GM12878 (cell line): Measurements from ENCODE around the gene BRD3. TPM values are rescaled to one million over a fixed set of nuclear protein-coding genes. Genes with fewer than 3 reads are reported as not detected.

Experiments
- ATAC-seq: fragments of 200-7000 bp; cut with Tn5 transposase; 3 replicates; pipeline ENCODE4 v1.9.1; 2020; ENCODE audit warnings: mild to moderate bottlenecking, moderate library complexity
- BruUV-seq: library from RNA; stranded (reverse); fragments of 400-500 nt; replicated peaks from 2 replicates; lab custom pipeline; 2021; lab: Mats Ljungman, UMichigan
- CTCF ChIA-PET: fragments of 300-600 bp; sonication (Branson Sonifier 250); formaldehyde crosslinking; extraction: SDS; loops from one replicate; lab custom pipeline; 2021; ENCODE audit warnings: inconsistent platforms; lab: Yijun Ruan, JAX
- POLR2A ChIA-PET: fragments of 350-600 bp; formaldehyde crosslinking; extraction: SDS; loops from one replicate; lab custom pipeline; 2021; ENCODE audit warnings: inconsistent platforms; lab: Charles Lee
- RAD21 ChIA-PET: fragments of 300-600 bp; sonication (Branson Sonifier 250); formaldehyde crosslinking; loops from one replicate; lab custom pipeline; 2023; ENCODE audit warnings: antibody characterized with exemption; ENCODE audit not compliant: unreplicated experiment; lab: Charles Lee
- SMC1A ChIA-PET: fragments of 300-600 bp; sonication (Branson Sonifier 250); formaldehyde crosslinking; loops from one replicate; lab custom pipeline; 2023; ENCODE audit not compliant: unreplicated experiment, uncharacterized antibody; lab: Charles Lee
- DNase-seq: peaks from one replicate; pipeline ENCODE4 v3.0.0-alpha.2; 2011; ENCODE audit warnings: low read depth, low spot score
- FAIRE-seq: peaks from 3 replicates; lab custom pipeline; 2011; peaks lifted over from hg19 to GRCh38; lab: Jason Lieb, UNC
- H2AFZ ChIP-seq: 2 replicates; pipeline ENCODE4 v1.6.0; 2011; ENCODE audit warnings: low read depth, low read length, control low read depth; ENCODE audit not compliant: control insufficient read depth
- H3K27ac ChIP-seq: 2 replicates; pipeline ENCODE4 v1.5.1; 2011; ENCODE audit warnings: control low read depth; ENCODE audit not compliant: control insufficient read depth, insufficient read depth
- H3K27me3 ChIP-seq, 2 experiments: replicated peaks in 1 of 2; 2 replicates each; pipeline versions ENCODE4 v1.6.0 to v1.6.1; 2011; ENCODE audit warnings: low read length in 1 of 2; ENCODE audit not compliant: control insufficient read depth in 2 of 2, insufficient read depth in 2 of 2
- H3K36me3 ChIP-seq, 2 experiments: 2 replicates each; pipeline ENCODE4 v1.5.1; 2011; ENCODE audit warnings: low read length in 1 of 2; ENCODE audit not compliant: control insufficient read depth in 2 of 2, insufficient read depth in 2 of 2
- H3K4me1 ChIP-seq: 2 replicates; pipeline ENCODE4 v1.6.1; 2011; ENCODE audit warnings: mild to moderate bottlenecking, low read length, moderate library complexity, mixed read lengths; ENCODE audit not compliant: control insufficient read depth, insufficient read depth
- H3K4me2 ChIP-seq: 2 replicates; pipeline ENCODE4 v1.6.0; 2011; ENCODE audit warnings: control low read depth; ENCODE audit not compliant: control insufficient read depth, insufficient read depth
- H3K4me3 ChIP-seq: fragments of 200-600 bp; sonication (generic); 2 replicates; pipeline ENCODE4 v1.5.1; 2016
- H3K79me2 ChIP-seq: 2 replicates; pipeline ENCODE4 v1.6.0; 2011; ENCODE audit warnings: low read length; ENCODE audit not compliant: control insufficient read depth, insufficient read depth
- H3K9ac ChIP-seq: 2 replicates; pipeline ENCODE4 v1.8.0; 2011; ENCODE audit warnings: low read length, control low read depth, mixed read lengths; ENCODE audit not compliant: control insufficient read depth, insufficient read depth
- H3K9me3 ChIP-seq: replicated peaks from 3 replicates; pipeline ENCODE4 v1.5.1; 2011; ENCODE audit warnings: mild to moderate bottlenecking, low read length; ENCODE audit not compliant: control insufficient read depth, insufficient read depth
- H4K20me1 ChIP-seq: 2 replicates; pipeline ENCODE4 v1.6.0; 2011; ENCODE audit not compliant: control insufficient read depth, insufficient read depth
- ATF3 ChIP-seq: IDR thresholded peaks from 2 replicates; pipeline ENCODE4 v1.6.1; 2011; ENCODE audit warnings: low read depth, mild to moderate bottlenecking, low read length, moderate library complexity, borderline replicate concordance; ENCODE audit errors: extremely low read depth
- ATF7 ChIP-seq: fragments of 450-650 bp; IDR thresholded peaks from 2 replicates; pipeline ENCODE4 v1.6.1; 2016; ENCODE audit warnings: low read depth, mild to moderate bottlenecking
- BCL11A ChIP-seq: IDR thresholded peaks from 2 replicates; pipeline ENCODE4 v1.6.1; 2011; ENCODE audit warnings: low read depth, low read length
- CREM ChIP-seq: IDR thresholded peaks from 2 replicates; pipeline ENCODE4 v1.6.1; 2014; ENCODE audit warnings: antibody characterized with exemption, low read depth
- DPF2 ChIP-seq: fragments of 450-650 bp; IDR thresholded peaks from 2 replicates; pipeline ENCODE4 v1.6.1; 2017; ENCODE audit warnings: mild to moderate bottlenecking
- ESRRA ChIP-seq: IDR thresholded peaks from 2 replicates; pipeline ENCODE4 v1.6.1; 2012; ENCODE audit warnings: mild to moderate bottlenecking, low read length, improper control_type of control experiment
- ETV6 ChIP-seq, 2 experiments: fragments of 450-650 bp in 1 of 2; IDR thresholded peaks in 1 of 2; conservative IDR thresholded peaks in 1 of 2; 2 replicates each; pipeline ENCODE4 v1.6.1; 2014; ENCODE audit warnings: antibody characterized with exemption in 1 of 2, borderline replicate concordance in 1 of 2, low read depth in 1 of 2, mild to moderate bottlenecking in 1 of 2, moderate library complexity in 1 of 2
- HDAC2 ChIP-seq: fragments of 200-600 bp; sonication (generic); IDR thresholded peaks from 2 replicates; pipeline ENCODE4 v1.6.1; 2017
- JUNB ChIP-seq: IDR thresholded peaks from 2 replicates; pipeline ENCODE4 v1.6.1; 2016; ENCODE audit warnings: antibody characterized with exemption, mild to moderate bottlenecking
- MEF2B ChIP-seq: fragments of 450-650 bp; IDR thresholded peaks from 2 replicates; pipeline ENCODE4 v1.6.1; 2018; ENCODE audit warnings: mild to moderate bottlenecking, moderate library complexity; ENCODE audit not compliant: partially characterized antibody, poor library complexity, severe bottlenecking
- RBBP5 ChIP-seq: fragments of 200-600 bp; sonication (generic); conservative IDR thresholded peaks from 2 replicates; pipeline ENCODE4 v1.6.1; 2016
- SMARCA5 ChIP-seq: fragments of 450-650 bp; IDR thresholded peaks from 2 replicates; pipeline ENCODE4 v1.6.1; 2017; ENCODE audit warnings: mild to moderate bottlenecking
- SUPT20H ChIP-seq: IDR thresholded peaks from 2 replicates; pipeline ENCODE4 v1.6.1; 2011; ENCODE audit warnings: low read depth, mild to moderate bottlenecking, low read length, moderate library complexity, borderline replicate concordance; ENCODE audit not compliant: control insufficient read depth
- YBX1 ChIP-seq: fragments of 450-650 bp; IDR thresholded peaks from 2 replicates; pipeline ENCODE4 v1.6.1; 2016; ENCODE audit warnings: antibody characterized with exemption
- YY1 ChIP-seq: IDR thresholded peaks from 2 replicates; pipeline ENCODE4 v1.6.1; 2011; ENCODE audit warnings: low read depth, mild to moderate bottlenecking, low read length
- ZNF207 ChIP-seq: fragments of 450-650 bp; IDR thresholded peaks from 2 replicates; pipeline ENCODE4 v1.6.1; 2014; ENCODE audit warnings: antibody characterized with exemption, mild to moderate bottlenecking, borderline replicate concordance
- WGBS: methylation state at CpG from one replicate; pipeline ENCODE4 v1.1.6; 2016; ENCODE audit warnings: low lambda C conversion rate; ENCODE audit not compliant: insufficient replicate concordance, insufficient coverage; ENCODE audit errors: missing lambda C conversion rate; 5-methylcytosine and 5-hydroxymethylcytosine counted together
- in situ Hi-C: fragments of 300-500 bp; cut with MboI; formaldehyde crosslinking; loops from 9 replicates; pipeline ENCODE4 v1.14.3; 2018; ENCODE audit warnings: mixed read lengths
- intact Hi-C: fragments of 100-400 bp; cut with micrococcal nuclease; formaldehyde crosslinking; loops from one replicate; pipeline ENCODE4 v1.14.2; 2022; ENCODE audit not compliant: unreplicated experiment
- polyA plus RNA-seq, 11 experiments: library from polyadenylated mRNA; depleted of rRNA in 4 of 11; unstranded in 6 of 11; stranded (reverse) in 5 of 11; fragments of >200 nt; fragmentation: Nextera tagmentation in 4 of 11; fragmentation: Illumina TruSeq in 1 of 11; extraction: Ambion mirVana in 4 of 11; extraction: Trizol in 1 of 11; gene quantifications; 1 replicate in 1 of 11; 2 replicates in 10 of 11; pipeline versions ENCODE4 v1.2.1 to v1.2.3, GENCODE V29; 2011 to 2016; ENCODE audit warnings: inconsistent platforms in 2 of 11, missing spikeins in 2 of 11, low read depth in 1 of 11
- total RNA-seq, 4 experiments: library from RNA; depleted of rRNA in 3 of 4; stranded (reverse); fragments of >200 nt in 3 of 4; fragmentation: Illumina TruSeq in 1 of 4; extraction: Trizol in 1 of 4; gene quantifications; 2 replicates each; pipeline versions ENCODE4 v1.2.1 to v1.2.3, GENCODE V29; 2013 to 2021
- TF ChIP-seq, protein P1 (sequence below): fragments of 450-650 bp; IDR thresholded peaks from 2 replicates; pipeline ENCODE4 v1.6.1; 2016; ENCODE audit warnings: mild to moderate bottlenecking
- TF ChIP-seq, protein P2 (sequence below): IDR thresholded peaks from 2 replicates; pipeline ENCODE4 v1.6.1; 2012; ENCODE audit warnings: low read depth, low read length, improper control_type of control experiment

The BRD3 gene
- total and polyA plus RNA-seq, 10 of the 15 experiments (the other 5 are each of a cell fraction or from before 2014, with no cell fraction given), result 0.53 to 20.8 (median 4.8) TPM

GRCh38 chr9:134025606-134026541, 42.0 kb downstream of the BRD3 start (continued):
- peak; percentile 42; the same call in 1 of the 2 replicates for TF ChIP-seq YY1
- TF ChIP-seq ATF7, result no peak
- TF ChIP-seq HDAC2, result no peak
- no peak for TF ChIP-seq SUPT20H
- TF ChIP-seq DPF2, result peak; percentile 53; the same call in 1 of the 2 replicates
- TF ChIP-seq ZNF207, result no peak
- TF ChIP-seq YBX1, result no peak
- TF ChIP-seq JUNB, result no peak
- TF ChIP-seq SMARCA5, result no peak

DNA sequence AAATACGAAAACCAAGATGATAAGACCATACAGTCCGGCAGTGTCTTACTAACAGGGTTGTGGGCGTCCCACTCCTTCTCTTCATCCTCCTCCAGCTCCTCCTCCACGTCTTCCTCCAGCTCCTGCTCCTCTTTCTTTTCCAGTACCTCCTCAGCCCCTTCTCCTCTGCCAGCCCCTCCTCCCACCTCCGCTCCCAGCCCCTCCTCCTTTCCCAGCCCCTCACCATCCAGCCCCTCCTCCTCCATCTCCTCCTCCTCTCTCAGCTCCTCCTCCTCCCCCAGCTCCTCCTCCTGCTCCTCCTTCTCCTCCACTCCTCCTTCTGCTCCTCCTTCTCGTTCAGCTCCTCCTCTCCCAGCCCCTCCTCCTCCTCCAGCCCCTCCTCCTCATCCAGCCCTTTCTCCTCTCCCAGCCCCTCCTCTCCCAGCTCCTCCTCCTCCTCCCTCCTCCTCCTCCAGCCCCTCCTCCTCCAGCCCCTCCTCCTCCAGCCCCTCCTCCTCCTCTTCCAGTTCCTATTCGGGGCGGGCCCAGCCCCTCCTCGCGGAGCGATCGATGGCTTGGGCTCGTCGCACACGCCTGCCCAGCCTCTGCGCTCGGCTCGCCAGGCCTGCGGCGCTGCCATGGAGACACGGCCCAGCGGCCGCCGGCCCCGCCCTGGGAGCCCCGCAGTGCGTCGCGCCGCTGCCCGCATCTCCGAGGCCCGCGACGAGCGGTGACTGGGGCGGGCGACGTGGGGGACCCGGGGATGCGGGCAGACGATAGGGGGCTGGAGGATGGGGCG, 42.8 kb downstream of the BRD3 start, which contains the start of gene BRD3OS:
BRD3OS (plus strand) TSS at position 654 of the 778 bp plus-strand sequence. CDS start 1,267 bp downstream, outside the sequence.
- Histone ChIP-seq H3K27ac (no peak within 1 kb of the TSS; the same call in 1 of the 2 replicates), H2AFZ (peak within 1 kb of the TSS; percentile 87), H3K36me3 (no peaks in the 10 kb centered on the region; a peak in 2 of 4 replicates), H4K20me1 (no peaks in the 10 kb centered on the region), H3K27me3 (no peaks in the 10 kb centered on the region), H3K4me3 (peak within 1 kb of the TSS; percentile 89), H3K4me1 (peaks cover 5% of the 10 kb centered on the region), H3K9me3 (no peaks in the 10 kb centered on the region), H3K79me2 (no peaks in the 10 kb centered on the region), H3K9ac (peak within 1 kb of the TSS; percentile 62), H3K4me2 (peak within 1 kb of the TSS; percentile 94)
- ATAC-seq, result peak; percentile 95
- intact Hi-C loops (loop anchor here (1.0 kb wide), 1 partner anchor 34 kb away; no protein-coding TSS in a partner anchor), in situ Hi-C loops (loop anchor here (25.0 kb wide), 1 partner anchor 488 kb away; the partner anchor contains the start of gene ADAMTSL2)
- ChIA-PET RAD21 (interaction anchor here (0.7 to 2.3 kb wide), 7 partner anchors 18 to 140 kb away, joined by 3 to 7 read pairs (median 3); partner anchors contain the start of gene WDR5), POLR2A (interaction anchor here (0.6 to 1.1 kb wide), 11 partner anchors 18 to 910 kb away, joined by 3 to 11 read pairs (median 3); partner anchors contain the start of gene WDR5), CTCF (interaction anchor here (1.0 to 1.6 kb wide), 4 partner anchors 8 to 243 kb away, joined by 3 to 5 read pairs (median 3); no protein-coding TSS in a partner anchor), SMC1A (interaction anchor here (0.8 to 1.8 kb wide), 6 partner anchors 16 to 248 kb away, joined by 3 to 5 read pairs (median 4); no protein-coding TSS in a partner anchor)
- DNase-seq, result peak; percentile 93
- peak; percentile 99 for FAIRE-seq
- BruUV-seq, result no TSS peak
- WGBS, result 3% methylated on average over 20 of the region's 43 CpGs
- no peak for TF ChIP-seq MEF2B
- no peak for TF ChIP-seq RBBP5
- TF ChIP-seq, protein P1, sequence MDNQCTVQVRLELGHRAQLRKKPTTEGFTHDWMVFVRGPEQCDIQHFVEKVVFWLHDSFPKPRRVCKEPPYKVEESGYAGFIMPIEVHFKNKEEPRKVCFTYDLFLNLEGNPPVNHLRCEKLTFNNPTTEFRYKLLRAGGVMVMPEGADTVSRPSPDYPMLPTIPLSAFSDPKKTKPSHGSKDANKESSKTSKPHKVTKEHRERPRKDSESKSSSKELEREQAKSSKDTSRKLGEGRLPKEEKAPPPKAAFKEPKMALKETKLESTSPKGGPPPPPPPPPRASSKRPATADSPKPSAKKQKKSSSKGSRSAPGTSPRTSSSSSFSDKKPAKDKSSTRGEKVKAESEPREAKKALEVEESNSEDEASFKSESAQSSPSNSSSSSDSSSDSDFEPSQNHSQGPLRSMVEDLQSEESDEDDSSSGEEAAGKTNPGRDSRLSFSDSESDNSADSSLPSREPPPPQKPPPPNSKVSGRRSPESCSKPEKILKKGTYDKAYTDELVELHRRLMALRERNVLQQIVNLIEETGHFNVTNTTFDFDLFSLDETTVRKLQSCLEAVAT, result peak; percentile 100
- TF ChIP-seq CREM, result peak; percentile 20; the same call in 1 of the 2 replicates
- TF ChIP-seq, protein P2, sequence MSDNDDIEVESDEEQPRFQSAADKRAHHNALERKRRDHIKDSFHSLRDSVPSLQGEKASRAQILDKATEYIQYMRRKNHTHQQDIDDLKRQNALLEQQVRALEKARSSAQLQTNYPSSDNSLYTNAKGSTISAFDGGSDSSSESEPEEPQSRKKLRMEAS, result peak; percentile 71
- no peak for TF ChIP-seq ESRRA
- TF ChIP-seq ATF3, result no peak
- no peak for TF ChIP-seq BCL11A
- TF ChIP-seq SMARCA5, result peak; percentile 66; the same call in 1 of the 2 replicates
- TF ChIP-seq ETV6 (conservative IDR thresholded peaks at IDR 0.05 in 1 of 2, IDR thresholded peaks at IDR 0.05 in 1 of 2; ENCODE audit: borderline replicate concordance in 1 of 2, low read depth in 1 of 2), result no peak
